Small intestine (tissue), 7 donors: ENCODE results near the gene TRPM3. TPM values are rescaled to one million over a fixed set of nuclear protein-coding genes. Genes with fewer than 3 reads are reported as not detected.

ENCODE experiments used
- DNase-seq, 2 donors: peaks; one replicate each; pipeline versions ENCODE4 v3.0.0 to v3.0.0-alpha.2; 2013
- FAIRE-seq: peaks from 2 replicates; lab custom pipeline; 2012; peaks lifted over from hg19 to GRCh38; lab: Jason Lieb, UNC
- H3K27ac ChIP-seq, 3 donors: one replicate each; pipeline ENCODE4 v1.5.1; 2013; ENCODE audit warnings: low read length in 2 of 3, mild to moderate bottlenecking in 2 of 3, control low read depth in 1 of 3, inconsistent platforms in 1 of 3, low read depth in 1 of 3, moderate library complexity in 1 of 3
- H3K27me3 ChIP-seq, 3 donors: one replicate each; pipeline ENCODE4 v1.6.1; 2013; ENCODE audit warnings: low read length in 3 of 3, inconsistent platforms in 1 of 3; ENCODE audit not compliant: control insufficient read depth in 3 of 3, insufficient read depth in 3 of 3
- H3K36me3 ChIP-seq, 3 donors: one replicate each; pipeline ENCODE4 v1.6.1; 2013; ENCODE audit warnings: low read length in 3 of 3, inconsistent platforms in 1 of 3, low read depth in 1 of 3, mild to moderate bottlenecking in 1 of 3, moderate library complexity in 1 of 3; ENCODE audit not compliant: control insufficient read depth in 3 of 3, insufficient read depth in 2 of 3
- H3K4me1 ChIP-seq, 3 donors: one replicate each; pipeline ENCODE4 v1.6.1; 2013; ENCODE audit warnings: low read length in 2 of 3, inconsistent platforms in 1 of 3, low read depth in 1 of 3, mild to moderate bottlenecking in 1 of 3, moderate library complexity in 1 of 3; ENCODE audit not compliant: control insufficient read depth in 3 of 3, insufficient read depth in 2 of 3
- H3K4me3 ChIP-seq, 3 donors: one replicate each; pipeline ENCODE4 v1.5.1; 2013; ENCODE audit warnings: low read length in 3 of 3, control low read depth in 1 of 3, inconsistent platforms in 1 of 3, low read depth in 1 of 3, mild to moderate bottlenecking in 1 of 3, moderate library complexity in 1 of 3
- H3K9me3 ChIP-seq, 2 donors: one replicate each; pipeline ENCODE4 v1.6.1; 2013; ENCODE audit warnings: low read depth in 1 of 2, low read length in 1 of 2; ENCODE audit not compliant: control insufficient read depth in 2 of 2, insufficient read depth in 1 of 2
- WGBS, 3 donors: extraction: QIAGEN DNeasy Blood & Tissue Kit; methylation state at CpG; one replicate each; pipeline ENCODE4 v1.1.7; 2013; 5-methylcytosine and 5-hydroxymethylcytosine counted together
- polyA plus RNA-seq, 4 donors: library from polyadenylated mRNA; stranded (reverse) in 3 of 4; unstranded in 1 of 4; fragments of 200-250 nt in 3 of 4; fragments of 120-200 nt in 1 of 4; gene quantifications; one replicate each; pipeline versions ENCODE4 v1.2.1 to v1.2.3, GENCODE V29; 2013
- donor health status: healthy with polysubstance abuse.
- donor health status: control.
- donor health status: control.
- donor health status: Bipolar disorder and iron deficiency.
- donor health status: healthy.

TRPM3 gene
- polyA plus RNA-seq, 4 donors, result 0.15 to 2.5 (median 0.78) TPM

- no peak for DNase-seq
- WGBS, 3 donors, result 84 to 86% (median 84%) methylated on average over 4 of the region's 4 CpGs
- no peak for FAIRE-seq
- H3K4me3 ChIP-seq, result no peak overlapping the region
- no peaks in the 10 kb centered on the region for H3K36me3 ChIP-seq
- H3K27me3 ChIP-seq, result no peaks in the 10 kb centered on the region
- peaks cover 0 to 4% (median 0%) of the 10 kb centered on the region in 3 donors for H3K4me1 ChIP-seq
- no peaks in the 10 kb centered on the region for H3K9me3 ChIP-seq
- H3K27ac ChIP-seq, result no peak overlapping the region
Measured at GRCh38 chr9:70569070-70569772, 552.2 kb downstream of the TRPM3 start.

DNA sequence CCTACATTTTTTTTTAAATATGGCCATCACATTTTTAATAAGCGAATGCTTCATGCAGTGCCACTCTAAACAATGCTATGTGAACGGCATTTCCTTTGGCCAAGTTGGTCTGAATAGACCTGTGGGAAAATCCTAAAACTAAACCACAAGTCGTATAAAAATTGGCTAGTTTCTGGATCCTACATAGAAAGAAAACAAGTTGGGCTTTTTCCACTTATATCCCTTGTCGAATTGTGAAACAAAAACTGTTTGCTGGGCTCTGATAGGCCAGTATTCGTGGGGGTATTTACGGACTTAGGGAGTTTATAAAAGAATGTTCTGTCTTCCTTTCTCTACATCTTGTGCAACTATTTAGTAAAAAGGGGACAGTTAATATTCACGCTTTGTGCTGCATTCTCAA is 553.9 kb downstream of the TRPM3 start:
- Histone ChIP-seq H3K36me3 (no peaks in the 10 kb centered on the region), H3K27me3 (no peaks in the 10 kb centered on the region), H3K9me3 (no peaks in the 10 kb centered on the region), H3K4me3 (no peak overlapping the region), H3K4me1 (peaks cover 0 to 4% (median 4%) of the 10 kb centered on the region in 3 donors), H3K27ac (no peak overlapping the region)
- FAIRE-seq, result no peak
- 72 to 90% (median 87%) methylated on average over 7 of the region's 7 CpGs for WGBS, 3 donors
- DNase-seq, result no peak

- DNase-seq, result no peak
- Histone ChIP-seq H3K4me1 (peaks cover 0 to 4% (median 4%) of the 10 kb centered on the region in 3 donors), H3K36me3 (no peaks in the 10 kb centered on the region), H3K27me3 (no peaks in the 10 kb centered on the region), H3K9me3 (no peaks in the 10 kb centered on the region), H3K27ac (peak overlapping the region in 2 of 3 donors; percentile 56 to 65), H3K4me3 (no peak overlapping the region)
- no peak for FAIRE-seq
- 17 to 58% (median 40%) methylated on average over 4 of the region's 4 CpGs for WGBS, 3 donors
Measured at GRCh38 chr9:70566751-70567150, 554.7 kb downstream of the TRPM3 start.

GRCh38 chr9:70566066-70566465 is 555.4 kb downstream of the TRPM3 start:
- no peak overlapping the region for H3K4me3 ChIP-seq
- DNase-seq (no peak), FAIRE-seq (no peak)
- peaks cover 0 to 4% (median 4%) of the 10 kb centered on the region in 3 donors for H3K4me1 ChIP-seq
- no peaks in the 10 kb centered on the region for H3K36me3 ChIP-seq
- peak overlapping the region in 1 of 3 donors; percentile 11 for H3K27ac ChIP-seq
- H3K9me3 ChIP-seq, result no peaks in the 10 kb centered on the region
- WGBS, 3 donors, result 47 to 82% (median 67%) methylated on average over 3 of the region's 3 CpGs
- H3K27me3 ChIP-seq, result no peaks in the 10 kb centered on the region

DNA sequence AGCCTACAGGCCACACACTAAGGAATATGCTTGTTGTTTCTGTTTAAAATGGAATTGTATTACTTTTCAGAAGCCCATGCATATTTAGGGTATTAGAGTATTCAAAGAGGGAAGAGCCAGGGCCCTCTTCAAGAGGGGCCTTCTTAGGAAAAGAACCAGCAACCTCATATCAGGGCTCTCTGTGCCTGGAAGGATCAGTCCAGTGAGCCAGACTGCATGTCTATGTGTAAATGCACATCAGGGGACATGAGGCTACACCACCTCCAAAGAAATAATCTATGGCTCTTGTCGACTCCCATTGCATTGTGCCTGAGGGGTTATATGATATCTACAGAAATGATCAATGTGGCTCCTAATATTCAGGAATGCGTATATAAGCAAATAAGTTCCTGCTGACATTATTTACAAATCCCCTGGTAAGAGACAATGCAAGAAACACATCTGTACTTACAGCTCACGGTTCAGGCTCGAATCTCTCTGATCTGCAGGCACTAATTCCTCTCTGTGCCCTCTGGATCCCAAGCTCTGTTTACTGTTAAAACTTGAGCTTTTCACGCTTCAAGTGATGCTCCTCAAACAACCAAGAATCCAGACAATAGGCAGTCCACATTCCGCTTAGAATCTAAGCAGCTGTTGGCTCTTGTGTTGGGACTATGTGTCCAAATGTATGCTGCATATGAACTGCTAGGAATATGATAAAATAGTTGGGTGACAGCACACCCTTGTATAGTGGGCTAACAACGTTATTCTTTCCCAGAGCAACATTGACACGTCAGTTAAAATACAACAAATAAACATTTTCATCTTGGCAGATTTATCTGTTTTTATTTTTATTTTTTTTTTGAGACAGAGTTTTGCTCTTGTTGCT is 556.7 kb downstream of the TRPM3 start:
- DNase-seq (no peak), FAIRE-seq (no peak)
- peaks cover 0 to 4% (median 4%) of the 10 kb centered on the region in 3 donors for H3K4me1 ChIP-seq
- H3K36me3 ChIP-seq, result no peaks in the 10 kb centered on the region
- no peaks in the 10 kb centered on the region for H3K27me3 ChIP-seq
- WGBS, 3 donors, result 81 to 92% (median 91%) methylated on average over 8 of the region's 8 CpGs
- H3K4me3 ChIP-seq, result no peak overlapping the region
- H3K9me3 ChIP-seq, result no peaks in the 10 kb centered on the region
- H3K27ac ChIP-seq, result peak overlapping the region in 2 of 3 donors; percentile 29 to 86

GRCh38 chr9:70563431-70564204 is 557.8 kb downstream of the TRPM3 start:
- H3K4me3 ChIP-seq, result no peak overlapping the region
- FAIRE-seq, result no peak
- H3K4me1 ChIP-seq, result peaks cover 0 to 4% (median 4%) of the 10 kb centered on the region in 3 donors
- no peaks in the 10 kb centered on the region for H3K36me3 ChIP-seq
- no peaks in the 10 kb centered on the region for H3K9me3 ChIP-seq
- H3K27me3 ChIP-seq, result no peaks in the 10 kb centered on the region
- peak in 1 of 2 donors; percentile 57 for DNase-seq
- peak overlapping the region in 2 of 3 donors; percentile 44 to 86 for H3K27ac ChIP-seq
- WGBS, 3 donors, result 46 to 81% (median 54%) methylated on average over 5 of the region's 5 CpGs

GRCh38 chr9:70563010-70563409 is 558.4 kb downstream of the TRPM3 start:
- H3K36me3 ChIP-seq, result no peaks in the 10 kb centered on the region
- no peak for DNase-seq
- H3K4me3 ChIP-seq, result no peak overlapping the region
- H3K27ac ChIP-seq, result peak overlapping the region in 1 of 3 donors; percentile 86
- no peak for FAIRE-seq
- peaks cover 0 to 4% (median 4%) of the 10 kb centered on the region in 3 donors for H3K4me1 ChIP-seq
- H3K27me3 ChIP-seq, result no peaks in the 10 kb centered on the region
- H3K9me3 ChIP-seq, result no peaks in the 10 kb centered on the region
- 84 to 90% (median 87%) methylated on average over 4 of the region's 4 CpGs for WGBS, 3 donors
